NK-92 treated with Interleukin-12 subunit alpha and Interleukin-12 subunit beta, amount 100 ng/mL, for 24 hours (cell line): ENCODE measurements around the gene ANKS4B.
"Not testable (repeated sequence)": the region's sequence is repeated elsewhere in the genome, so short reads cannot be mapped to it uniquely, and the experiment has no call there.

Experiments
- DNase-seq: peaks from one replicate; lab custom pipeline; 2025; lab: John Stamatoyannopoulos, UW

The ANKS4B gene

GRCh38 chr16:21289789-21290188 is 56.3 kb downstream of the ANKS4B start:
- not testable (repeated sequence) for DNase-seq

GRCh38 chr16:21300309-21301167 is 67.0 kb downstream of the ANKS4B start:
- no peak for DNase-seq

- no peak for DNase-seq
Measured at GRCh38 chr16:21301168-21301894, 67.8 kb downstream of the ANKS4B start.

DNA sequence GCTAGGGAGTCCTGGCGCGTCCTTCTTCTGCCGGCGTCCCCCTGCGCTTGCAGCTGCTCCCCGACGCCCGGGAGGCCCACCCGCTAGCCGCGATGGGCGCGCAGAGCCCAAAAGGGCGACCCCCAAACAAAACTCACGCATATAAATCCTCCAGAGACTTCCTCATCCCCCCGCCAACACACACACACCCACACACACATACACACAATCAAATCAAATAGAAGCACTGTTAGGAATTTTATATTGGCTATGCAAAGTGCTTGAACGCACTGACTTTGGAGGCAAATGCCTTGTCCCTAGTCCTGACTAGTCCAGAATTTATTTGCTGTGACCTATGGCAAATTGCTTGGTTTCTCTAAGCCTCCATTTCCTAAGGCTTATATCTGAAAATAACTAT is 68.4 kb downstream of the ANKS4B start:
- no peak for DNase-seq

DNA sequence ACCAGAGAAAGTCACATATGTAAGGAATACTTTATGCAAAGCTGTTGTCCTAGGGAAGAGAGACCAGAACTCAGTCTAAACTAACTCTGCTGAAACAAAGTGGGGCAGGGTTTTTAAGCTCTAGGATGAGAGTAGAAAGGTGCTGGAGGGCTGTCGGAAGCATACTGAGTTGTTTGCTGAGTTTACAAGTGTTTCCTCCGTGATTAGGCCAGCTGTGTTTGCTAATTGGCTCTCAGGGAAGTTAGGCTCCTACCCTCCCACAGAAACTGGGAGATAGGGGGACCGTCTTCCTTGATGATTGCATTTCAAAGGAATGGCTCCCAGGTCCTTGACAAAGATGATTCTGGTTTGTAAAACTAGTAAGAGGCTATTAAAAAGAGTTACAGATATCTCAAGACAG is 69.0 kb downstream of the ANKS4B start:
- DNase-seq, result no peak

GRCh38 chr16:21302898-21303528 is 69.5 kb downstream of the ANKS4B start:
- DNase-seq, result no peak
